Omental fat pad (tissue), 4 donors: ENCODE data around the gene FABP1. TPM values are rescaled to one million over a fixed set of nuclear protein-coding genes. Genes with fewer than 3 reads are reported as not detected.

ENCODE experiments used
- ATAC-seq: fragments of 150-250 bp; one replicate; pipeline ENCODE4 v1.9.1; 2016; ENCODE audit warnings: mild to moderate bottlenecking, moderate library complexity; ENCODE audit not compliant: low FRiP score
- DNase-seq: peaks from one replicate; pipeline ENCODE4 v3.0.0-alpha.2; 2019; ENCODE audit warnings: low spot score
- CTCF ChIP-seq, 3 donors: fragments of 450-650 bp; IDR thresholded peaks; one replicate each; pipeline ENCODE4 v1.5.1; 2016 to 2017; ENCODE audit warnings: antibody characterized with exemption in 3 of 3, mild to moderate bottlenecking in 3 of 3, moderate library complexity in 2 of 3
- total RNA-seq, 4 donors: library from RNA; depleted of rRNA; stranded (reverse); fragments of >200 nt; gene quantifications; one replicate each; pipeline ENCODE4 v1.1.0, GENCODE V29; 2016

Gene FABP1
- total RNA-seq, 4 donors from 2014 or later = not detected

GRCh38 chr2:88159481-88159880 lies 31.6 kb upstream of the FABP1 start:
- no peak for ATAC-seq
- DNase-seq = no peak
- TF ChIP-seq CTCF (IDR thresholded peaks at IDR 0.05) = no peak

- ATAC-seq = no peak
- no peak for TF ChIP-seq CTCF (IDR thresholded peaks at IDR 0.05)
- no peak for DNase-seq
Measured at GRCh38 chr2:88148929-88149438, 21.1 kb upstream of the FABP1 start.

- TF ChIP-seq CTCF (IDR thresholded peaks at IDR 0.05) = no peak
- ATAC-seq (no peak), DNase-seq (no peak)
Measured at GRCh38 chr2:88147145-88147544, 19.3 kb upstream of the FABP1 start.

- ATAC-seq = no peak
- no peak for TF ChIP-seq CTCF (IDR thresholded peaks at IDR 0.05)
- no peak for DNase-seq
Measured at GRCh38 chr2:88146590-88146989, 18.7 kb upstream of the FABP1 start.

GRCh38 chr2:88144914-88145497 lies 17.1 kb upstream of the FABP1 start:
- no peak for TF ChIP-seq CTCF (IDR thresholded peaks at IDR 0.05)
- no peak for ATAC-seq
- no peak for DNase-seq

GRCh38 chr2:88144271-88144670 lies 16.4 kb upstream of the FABP1 start:
- no peak for TF ChIP-seq CTCF (IDR thresholded peaks at IDR 0.05)
- DNase-seq (no peak), ATAC-seq (no peak)

GRCh38 chr2:88141952-88142351 lies 14.1 kb upstream of the FABP1 start:
- ATAC-seq = no peak

More at GRCh38 chr2:88141952-88142351, 14.1 kb upstream of the FABP1 start:
- TF ChIP-seq CTCF (IDR thresholded peaks at IDR 0.05) = no peak
- no peak for DNase-seq
